B cell (primary cell): Measurements from ENCODE around the gene GGT5. TPM values are rescaled to one million over a fixed set of nuclear protein-coding genes. Genes with fewer than 3 reads are reported as not detected.

Experiments used
- ATAC-seq: fragments of 200-7000 bp; cut with Tn5 transposase; one replicate; pipeline ENCODE4 v1.10.0; 2021; ENCODE audit warnings: low read depth, mild to moderate bottlenecking, moderate number of reproducible peaks, moderate library complexity
- CTCF ChIA-PET: fragments of 350-600 bp; sonication (Branson Sonifier 250); formaldehyde crosslinking; loops from one replicate; lab custom pipeline; 2021; ENCODE audit warnings: antibody characterized with exemption, inconsistent platforms; lab: Charles Lee
- POLR2A ChIA-PET: fragments of 350-600 bp; sonication (Branson Sonifier 250); formaldehyde crosslinking; loops from one replicate; lab custom pipeline; 2021; ENCODE audit warnings: antibody characterized with exemption; lab: Charles Lee
- DNase-seq: peaks from one replicate; pipeline ENCODE4 v3.0.0; 2013
- H2AFZ ChIP-seq: 2 replicates; pipeline ENCODE4 v1.6.1; 2012; ENCODE audit warnings: mild to moderate bottlenecking, low read depth, low read length; ENCODE audit not compliant: insufficient read depth, poor library complexity, severe bottlenecking
- H3K27ac ChIP-seq, 2 donors: 1 replicate in 1 of 2; 2 replicates in 1 of 2; pipeline ENCODE4 v1.5.1; 2012 to 2013; ENCODE audit warnings: low read length in 2 of 2, mild to moderate bottlenecking in 2 of 2, moderate library complexity in 1 of 2
- H3K27me3 ChIP-seq, 4 experiments: fragments of 200-600 bp in 1 of 4; sonication (generic) in 1 of 4; replicated peaks in 1 of 4; 1 replicate in 2 of 4; 2 replicates in 2 of 4; pipeline versions ENCODE4 v1.6.1 to v1.7.0; 2013 to 2016; ENCODE audit warnings: low read length in 3 of 4, mild to moderate bottlenecking in 2 of 4, mixed read lengths in 1 of 4, moderate library complexity in 1 of 4; ENCODE audit not compliant: insufficient read depth in 4 of 4, control insufficient read depth in 3 of 4; ENCODE audit errors: control extremely low read depth in 1 of 4
- H3K36me3 ChIP-seq, 2 experiments: replicated peaks in 1 of 2; 1 replicate in 1 of 2; 2 replicates in 1 of 2; pipeline versions ENCODE4 v1.6.1 to v1.7.1; 2013; ENCODE audit warnings: low read length in 1 of 2; ENCODE audit not compliant: insufficient read depth in 2 of 2, control insufficient read depth in 1 of 2; ENCODE audit errors: control extremely low read depth in 1 of 2, extremely low read depth in 1 of 2
- H3K4me1 ChIP-seq, 2 donors: fragments of 200-600 bp in 1 of 2; sonication (generic) in 1 of 2; 1 replicate in 1 of 2; 2 replicates in 1 of 2; pipeline versions ENCODE4 v1.5.1 to v1.6.1; 2013 to 2017; ENCODE audit warnings: low read length in 2 of 2; ENCODE audit not compliant: control insufficient read depth in 2 of 2, insufficient read depth in 2 of 2
- H3K4me2 ChIP-seq: replicated peaks from 2 replicates; pipeline ENCODE3; 2012; ENCODE audit warnings: mild to moderate bottlenecking, low read depth, low read length; ENCODE audit not compliant: poor library complexity, severe bottlenecking
- H3K4me3 ChIP-seq, 5 experiments: fragments of 200-600 bp in 1 of 5; sonication (generic) in 1 of 5; 1 replicate in 3 of 5; 2 replicates in 2 of 5; pipeline versions ENCODE4 v1.5.1 to v1.7.0; 2011 to 2016; ENCODE audit warnings: low read length in 4 of 5, mild to moderate bottlenecking in 4 of 5, low read depth in 2 of 5, control low read depth in 1 of 5, moderate library complexity in 1 of 5; ENCODE audit not compliant: insufficient read depth in 1 of 5; ENCODE audit errors: control extremely low read depth in 1 of 5, extremely low read depth in 1 of 5
- H3K79me2 ChIP-seq: fragments of 200-600 bp; sonication (generic); one replicate; pipeline ENCODE4 v1.6.0; 2016; ENCODE audit warnings: low read length; ENCODE audit not compliant: control insufficient read depth, insufficient read depth
- H3K9ac ChIP-seq: fragments of 200-600 bp; sonication (generic); 2 replicates; pipeline ENCODE4 v1.6.1; 2017; ENCODE audit warnings: mild to moderate bottlenecking, low read length, moderate library complexity
- H3K9me3 ChIP-seq, 3 donors: one replicate each; pipeline versions ENCODE4 v1.6.1 to v1.7.1; 2013; ENCODE audit warnings: low read length in 2 of 3; ENCODE audit not compliant: control insufficient read depth in 2 of 3, insufficient read depth in 1 of 3; ENCODE audit errors: control extremely low read depth in 1 of 3
- H4K20me1 ChIP-seq: 2 replicates; pipeline ENCODE4 v1.6.0; 2012; ENCODE audit warnings: mild to moderate bottlenecking, low read length; ENCODE audit not compliant: insufficient read depth, control insufficient read depth, poor library complexity, severe bottlenecking
- H3K27ac Mint-ChIP-seq: one replicate; pipeline ENCODE4 v1.8.0; 2021; ENCODE audit warnings: mixed read lengths
- H3K27me3 Mint-ChIP-seq: one replicate; pipeline ENCODE4 v1.8.0; 2021; ENCODE audit warnings: mixed read lengths
- H3K4me1 Mint-ChIP-seq: one replicate; pipeline ENCODE4 v1.8.0; 2021; ENCODE audit warnings: mixed read lengths
- H3K4me3 Mint-ChIP-seq: one replicate; pipeline ENCODE4 v1.8.0; 2021; ENCODE audit warnings: mixed read lengths
- H3K9me3 Mint-ChIP-seq: one replicate; pipeline ENCODE4 v1.8.0; 2022; ENCODE audit warnings: mixed read lengths; ENCODE audit not compliant: insufficient read depth
- EZH2 ChIP-seq: IDR thresholded peaks from 2 replicates; pipeline ENCODE4 v1.6.1; 2012; ENCODE audit warnings: borderline replicate concordance, low read depth, mild to moderate bottlenecking, moderate library complexity, low read length; ENCODE audit not compliant: insufficient read depth, poor library complexity, severe bottlenecking
- WGBS: methylation state at CpG from one replicate; pipeline ENCODE4 v1.1.5; 2013; ENCODE audit warnings: missing lambda C conversion rate; ENCODE audit not compliant: insufficient coverage; 5-methylcytosine and 5-hydroxymethylcytosine counted together
- intact Hi-C: fragments of 100-400 bp; cut with micrococcal nuclease; formaldehyde crosslinking; loops from one replicate; pipeline ENCODE4 v1.10.0; 2022
- polyA plus RNA-seq: library from polyadenylated mRNA; depleted of rRNA; stranded (reverse); fragments of >200 nt; gene quantifications from 2 replicates; pipeline ENCODE4 v1.2.3, GENCODE V29; 2012
- total RNA-seq, 2 donors: library from RNA; stranded (reverse); fragments of 120-200 nt in 1 of 2; gene quantifications; 1 replicate in 1 of 2; 2 replicates in 1 of 2; pipeline versions ENCODE4 v1.2.3 to v1.2.4, GENCODE V29; 2013 to 2022
- TF ChIP-seq, protein P1 (sequence below): fragments of 200-600 bp; IDR thresholded peaks from one replicate; pipeline ENCODE4 v1.8.0; 2022; ENCODE audit warnings: antibody characterized with exemption, mild to moderate bottlenecking

Gene GGT5
- total and polyA plus RNA-seq, 2 donors (not counting 1 experiment from before 2014, with no cell fraction given), result not detected

DNA sequence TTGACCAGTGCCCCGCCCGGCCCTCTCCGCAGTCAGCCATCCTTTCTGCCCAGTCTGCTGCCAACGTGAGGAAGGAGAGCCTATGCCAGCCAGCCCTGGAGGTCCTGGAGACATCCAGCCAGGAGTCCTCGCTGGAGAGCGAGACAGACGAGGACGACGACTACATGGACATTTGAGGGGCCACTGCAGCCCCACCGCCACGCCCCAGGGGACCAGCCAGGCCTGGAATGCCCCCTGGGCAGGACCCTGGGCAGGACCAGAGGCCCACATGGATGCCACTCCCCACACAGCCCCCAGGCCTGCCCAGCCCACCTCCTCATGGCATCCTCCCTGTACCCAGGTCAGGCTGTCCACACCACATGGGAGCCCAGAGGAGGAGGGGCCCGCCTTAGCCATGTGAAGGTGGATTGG, 66.9 kb downstream of the GGT5 start:
- Histone ChIP-seq H3K27me3 (no peaks in the 10 kb centered on the region), H3K79me2 (no peaks in the 10 kb centered on the region), H4K20me1 (peaks cover 12% of the 10 kb centered on the region), H3K9ac (no peak overlapping the region), H3K4me1 (no peaks in the 10 kb centered on the region), H3K9me3 (no peaks in the 10 kb centered on the region), H2AFZ (no peak overlapping the region), H3K36me3 (peaks cover 0 to 46% of the 10 kb centered on the region in 2 experiments), H3K4me3 (no peak overlapping the region), H3K27ac (no peak overlapping the region), H3K4me2 (no peak overlapping the region)
- Mint-ChIP-seq H3K27ac (no peak overlapping the region), H3K9me3 (no peaks in the 10 kb centered on the region), H3K4me3 (no peak overlapping the region), H3K27me3 (no peaks in the 10 kb centered on the region), H3K4me1 (no peaks in the 10 kb centered on the region)
- POLR2A ChIA-PET, result no interaction called here
- TF ChIP-seq, protein P1, sequence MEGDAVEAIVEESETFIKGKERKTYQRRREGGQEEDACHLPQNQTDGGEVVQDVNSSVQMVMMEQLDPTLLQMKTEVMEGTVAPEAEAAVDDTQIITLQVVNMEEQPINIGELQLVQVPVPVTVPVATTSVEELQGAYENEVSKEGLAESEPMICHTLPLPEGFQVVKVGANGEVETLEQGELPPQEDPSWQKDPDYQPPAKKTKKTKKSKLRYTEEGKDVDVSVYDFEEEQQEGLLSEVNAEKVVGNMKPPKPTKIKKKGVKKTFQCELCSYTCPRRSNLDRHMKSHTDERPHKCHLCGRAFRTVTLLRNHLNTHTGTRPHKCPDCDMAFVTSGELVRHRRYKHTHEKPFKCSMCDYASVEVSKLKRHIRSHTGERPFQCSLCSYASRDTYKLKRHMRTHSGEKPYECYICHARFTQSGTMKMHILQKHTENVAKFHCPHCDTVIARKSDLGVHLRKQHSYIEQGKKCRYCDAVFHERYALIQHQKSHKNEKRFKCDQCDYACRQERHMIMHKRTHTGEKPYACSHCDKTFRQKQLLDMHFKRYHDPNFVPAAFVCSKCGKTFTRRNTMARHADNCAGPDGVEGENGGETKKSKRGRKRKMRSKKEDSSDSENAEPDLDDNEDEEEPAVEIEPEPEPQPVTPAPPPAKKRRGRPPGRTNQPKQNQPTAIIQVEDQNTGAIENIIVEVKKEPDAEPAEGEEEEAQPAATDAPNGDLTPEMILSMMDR, result no peak
- no peak for TF ChIP-seq EZH2
- CTCF ChIA-PET, result interaction anchor here (0.6 to 5.0 kb wide), 5 partner anchors 21 to 71 kb away, joined by 4 to 84 read pairs (median 6); no protein-coding TSS in a partner anchor
- intact Hi-C loops, result loop anchor here (5.0 kb wide), 2 partner anchors 196 to 316 kb away; partner anchors contain the start of gene GSTT2
- DNase-seq (no peak), ATAC-seq (no peak)
- WGBS, result 98% methylated on average over 11 of the region's 12 CpGs

DNA sequence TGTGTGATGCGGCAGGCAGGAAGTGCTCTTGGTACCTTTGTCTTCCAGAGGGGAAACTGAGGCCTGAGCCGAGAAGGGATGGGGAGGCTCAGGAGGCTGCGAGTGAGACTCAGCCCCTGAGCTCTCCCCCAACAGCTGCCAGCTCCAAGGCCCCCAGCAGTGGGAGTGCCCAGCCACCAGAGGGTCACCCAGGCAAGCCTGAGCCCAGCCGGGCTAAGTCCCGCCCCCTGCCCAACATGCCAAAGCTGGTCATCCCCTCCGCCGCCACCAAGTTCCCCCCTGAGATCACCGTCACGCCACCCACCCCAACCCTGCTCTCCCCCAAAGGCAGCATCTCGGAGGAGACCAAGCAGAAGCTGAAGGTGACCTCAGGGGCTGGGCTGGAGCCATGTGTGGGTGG, 67.4 kb downstream of the GGT5 start:
- Histone ChIP-seq H3K79me2 (no peaks in the 10 kb centered on the region), H3K4me2 (no peak overlapping the region), H3K27ac (no peak overlapping the region), H3K9me3 (no peaks in the 10 kb centered on the region), H3K4me1 (no peaks in the 10 kb centered on the region), H2AFZ (no peak overlapping the region), H3K27me3 (no peaks in the 10 kb centered on the region), H3K36me3 (peaks cover 0 to 51% of the 10 kb centered on the region in 2 experiments), H3K9ac (no peak overlapping the region), H3K4me3 (no peak overlapping the region), H4K20me1 (peaks cover 12% of the 10 kb centered on the region)
- DNase-seq, result no peak
- intact Hi-C loops, result loop anchor here (5.0 kb wide), 2 partner anchors 195 to 315 kb away; partner anchors contain the start of gene GSTT2
- POLR2A ChIA-PET, result no interaction called here
- 96% methylated on average over 5 of the region's 10 CpGs for WGBS
- TF ChIP-seq, protein P1, result no peak
- no peak for TF ChIP-seq EZH2
- H3K27ac Mint-ChIP-seq, result no peak overlapping the region
- H3K9me3 Mint-ChIP-seq, result no peaks in the 10 kb centered on the region
- no peaks in the 10 kb centered on the region for H3K4me1 Mint-ChIP-seq
- no peak for ATAC-seq
- no peaks in the 10 kb centered on the region for H3K27me3 Mint-ChIP-seq
- H3K4me3 Mint-ChIP-seq, result no peak overlapping the region
- CTCF ChIA-PET, result interaction anchor here (0.6 to 5.0 kb wide), 4 partner anchors 20 to 71 kb away, joined by 4 to 84 read pairs (median 42); no protein-coding TSS in a partner anchor
